GM20000 (cell line): ENCODE measurements around the gene CGB8.

ENCODE experiments used
- DNase-seq: peaks from one replicate; pipeline ENCODE4 v3.0.0; 2012; ENCODE audit warnings: low spot score
- CTCF ChIP-seq: IDR thresholded peaks from 2 replicates; pipeline ENCODE4 v1.5.1; 2012; ENCODE audit warnings: mild to moderate bottlenecking, control low read depth; ENCODE audit errors: extremely low read depth, missing control alignments

The CGB8 gene

GRCh38 chr19:49071860-49072547, 23.1 kb upstream of the CGB8 start:
- DNase-seq, result peak; percentile 40
- TF ChIP-seq CTCF, result no peak

GRCh38 chr19:49070416-49070815, 21.5 kb upstream of the CGB8 start:
- DNase-seq, result peak; percentile 13
- no peak for TF ChIP-seq CTCF

DNA sequence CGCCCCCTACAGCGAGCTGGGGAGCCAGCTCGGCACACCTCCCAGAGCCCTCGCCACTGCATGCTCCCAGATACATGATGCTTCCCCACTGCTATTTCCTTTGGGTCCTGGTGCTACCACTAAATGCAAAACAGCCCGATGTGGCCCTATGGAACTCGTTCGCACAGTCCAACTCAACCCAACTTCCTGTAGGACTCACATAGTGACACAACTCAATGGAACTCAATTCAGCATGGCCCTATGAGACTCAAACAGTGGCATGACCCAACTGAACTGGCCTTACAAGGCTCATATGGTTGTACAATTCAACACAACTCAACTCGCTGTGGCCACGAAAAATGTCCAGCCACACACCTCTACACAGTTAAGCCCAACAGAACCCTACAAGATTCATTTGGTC, 20.1 kb upstream of the CGB8 start:
- DNase-seq, result peak; percentile 1
- TF ChIP-seq CTCF, result no peak

GRCh38 chr19:49067554-49067953, 18.6 kb upstream of the CGB8 start:
- TF ChIP-seq CTCF, result no peak
- peak; percentile 22 for DNase-seq

GRCh38 chr19:49065905-49066512, 17.1 kb upstream of the CGB8 start:
- peak; percentile 22 for DNase-seq
- TF ChIP-seq CTCF, result no peak

- peak; percentile 49 for DNase-seq
- no peak for TF ChIP-seq CTCF
Measured at GRCh38 chr19:49064768-49065611, 16.1 kb upstream of the CGB8 start, which contains the start of gene NTF4. NTF4 (minus strand) TSS chr19:49064818; CDS start chr19:49061997, 2,821 bp downstream.
